Pulmonary artery endothelial cell (primary cell): ENCODE results near the gene ISM1. TPM values are rescaled to one million over a fixed set of nuclear protein-coding genes. Genes with fewer than 3 reads are reported as not detected.

Experiments used
- DNase-seq: peaks from one replicate; pipeline ENCODE4 v3.0.0-alpha.2; 2011; ENCODE audit warnings: low read depth, low spot score
- total RNA-seq: library from RNA; depleted of rRNA; stranded (reverse); fragments of >200 nt; gene quantifications from 2 replicates; pipeline ENCODE4 v1.2.3, GENCODE V29; 2014

ISM1 gene
- total RNA-seq, 1 donor from 2014 or later: under 0.01 TPM

- DNase-seq: no peak
These were observed 121.6 kb downstream of the ISM1 start for GRCh38 chr20:13342469-13343242.

GRCh38 chr20:13344671-13345070, 123.6 kb downstream of the ISM1 start:
- DNase-seq: no peak

GRCh38 chr20:13348311-13349234, 127.5 kb downstream of the ISM1 start:
- no peak for DNase-seq

- no peak for DNase-seq
These were observed 128.1 kb downstream of the ISM1 start for GRCh38 chr20:13349235-13349604.

Other genes with a start within 250 kb of the ISM1 start
- gene SPTLC3, start 212.3 kb upstream of the ISM1 start, total RNA-seq: 0.40 and 0.71 TPM in 2 replicates